AG09309 (cell line): ENCODE results near the gene TNFAIP8L3.
A peak's percentile ranks its signal among the peaks of the same experiment; 100 is the strongest.

Experiments used
- DNase-seq: peaks from one replicate; pipeline ENCODE4 v3.0.0-alpha.2; 2010; ENCODE audit warnings: low read depth
- H3K4me3 ChIP-seq: 2 replicates; pipeline ENCODE4 v1.5.1; 2011; ENCODE audit warnings: mild to moderate bottlenecking, low read depth, low read length, moderate library complexity; ENCODE audit not compliant: control insufficient read depth
- CTCF ChIP-seq: IDR thresholded peaks from 2 replicates; pipeline ENCODE4 v1.5.1; 2011; ENCODE audit warnings: mild to moderate bottlenecking, low read depth, low read length, inconsistent platforms; ENCODE audit not compliant: insufficient read depth, control insufficient read depth; ENCODE audit errors: missing control alignments

Gene TNFAIP8L3

GRCh38 chr15:51098331-51098619 lies 3.6 kb upstream of the TNFAIP8L3 start:
- no peak for DNase-seq
- TF ChIP-seq CTCF: no peak
- no peak overlapping the region for H3K4me3 ChIP-seq

- H3K4me3 ChIP-seq: no peak overlapping the region
- no peak for DNase-seq
- TF ChIP-seq CTCF: no peak
Observed at GRCh38 chr15:51097553-51098330, 3.0 kb upstream of the TNFAIP8L3 start.

- TF ChIP-seq CTCF: no peak
- H3K4me3 ChIP-seq: no peak overlapping the region
- no peak for DNase-seq
Observed at GRCh38 chr15:51096976-51097375, 2.3 kb upstream of the TNFAIP8L3 start.

GRCh38 chr15:51095681-51096331 lies 1.1 kb upstream of the TNFAIP8L3 start:
- TF ChIP-seq CTCF: no peak
- no peak overlapping the region for H3K4me3 ChIP-seq
- DNase-seq: no peak

- peak overlapping the region; percentile 62 for H3K4me3 ChIP-seq
- no peak for TF ChIP-seq CTCF
- DNase-seq: no peak
Observed at GRCh38 chr15:51093839-51094605, 684 bp downstream of the TNFAIP8L3 start.

GRCh38 chr15:51093488-51093838 lies 1.2 kb downstream of the TNFAIP8L3 start:
- no peak overlapping the region for H3K4me3 ChIP-seq
- DNase-seq: no peak
- TF ChIP-seq CTCF: no peak
